NCI-H1417 treated with DMSO at 0.1 percent for 48 hours (cell line): ENCODE results near the gene NOG.

Experiments used
- DNase-seq: peaks from one replicate; lab custom pipeline; 2025; lab: John Stamatoyannopoulos, UW

Gene NOG

GRCh38 chr17:56597495-56597990 is 4.0 kb downstream of the NOG start:
- DNase-seq: no peak

GRCh38 chr17:56598466-56598865 is 5.0 kb downstream of the NOG start:
- DNase-seq: no peak

- no peak for DNase-seq
Measured at GRCh38 chr17:56599088-56599487, 5.6 kb downstream of the NOG start.

- no peak for DNase-seq
Measured at GRCh38 chr17:56599566-56599965, 6.1 kb downstream of the NOG start.

- DNase-seq: no peak
Measured at GRCh38 chr17:56600256-56600655, 6.8 kb downstream of the NOG start.

- DNase-seq: no peak
Measured at GRCh38 chr17:56601591-56601990, 8.1 kb downstream of the NOG start.

- no peak for DNase-seq
Measured at GRCh38 chr17:56602292-56603130, 9.0 kb downstream of the NOG start.

- DNase-seq: no peak
Measured at GRCh38 chr17:56603486-56604238, 10.2 kb downstream of the NOG start.

GRCh38 chr17:56604691-56605290 is 11.3 kb downstream of the NOG start:
- no peak for DNase-seq

- DNase-seq: no peak
Measured at GRCh38 chr17:56608944-56609343, 15.4 kb downstream of the NOG start.

- no peak for DNase-seq
Measured at GRCh38 chr17:56610321-56610720, 16.8 kb downstream of the NOG start.

GRCh38 chr17:56613131-56613530 is 19.6 kb downstream of the NOG start:
- no peak for DNase-seq

- DNase-seq: no peak
Measured at GRCh38 chr17:56614522-56614921, 21.0 kb downstream of the NOG start.

GRCh38 chr17:56616239-56616638 is 22.7 kb downstream of the NOG start:
- no peak for DNase-seq

- no peak for DNase-seq
Measured at GRCh38 chr17:56623383-56623782, 29.9 kb downstream of the NOG start.

- DNase-seq: no peak
Measured at GRCh38 chr17:56624309-56624708, 30.8 kb downstream of the NOG start.

GRCh38 chr17:56624912-56625311 is 31.4 kb downstream of the NOG start:
- DNase-seq: no peak

- DNase-seq: no peak
Measured at GRCh38 chr17:56629531-56630075, 36.1 kb downstream of the NOG start.

- no peak for DNase-seq
Measured at GRCh38 chr17:56630202-56630601, 36.7 kb downstream of the NOG start.

GRCh38 chr17:56633681-56634080 is 40.2 kb downstream of the NOG start:
- no peak for DNase-seq

- DNase-seq: no peak
Measured at GRCh38 chr17:56635641-56636040, 42.1 kb downstream of the NOG start.

GRCh38 chr17:56636265-56636664 is 42.8 kb downstream of the NOG start:
- DNase-seq: no peak
